EH (cell line): ENCODE data around the gene MAMLD1.

Source experiments
- DNase-seq: peaks from one replicate; pipeline ENCODE4 v3.0.0-alpha.2; 2015; ENCODE audit warnings: low read depth

The MAMLD1 gene

GRCh38 chrX:150531467-150531866, 168.3 kb downstream of the MAMLD1 start:
- no peak for DNase-seq

GRCh38 chrX:150533863-150534262, 170.7 kb downstream of the MAMLD1 start:
- DNase-seq: no peak

GRCh38 chrX:150536455-150537116, 173.5 kb downstream of the MAMLD1 start:
- no peak for DNase-seq

DNA sequence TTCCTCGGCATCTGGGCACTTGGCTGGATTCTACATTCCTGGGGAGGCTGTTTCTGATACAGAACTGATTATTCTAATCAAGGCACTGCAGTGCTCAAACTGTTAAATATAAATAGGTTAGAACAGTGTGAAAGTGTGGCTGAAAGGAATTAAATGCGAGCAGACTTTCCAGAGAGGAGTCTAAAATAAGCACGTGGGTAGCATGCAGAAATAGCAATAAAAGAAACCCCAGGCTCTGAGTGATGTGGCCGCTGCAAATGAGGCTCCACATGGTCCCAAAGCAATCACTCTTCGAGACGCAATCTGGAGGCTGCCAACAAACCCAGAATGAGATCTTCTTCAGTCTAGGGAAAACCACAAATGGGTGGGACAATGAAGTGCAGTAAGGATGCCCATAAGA, 174.7 kb downstream of the MAMLD1 start:
- DNase-seq: no peak

DNA sequence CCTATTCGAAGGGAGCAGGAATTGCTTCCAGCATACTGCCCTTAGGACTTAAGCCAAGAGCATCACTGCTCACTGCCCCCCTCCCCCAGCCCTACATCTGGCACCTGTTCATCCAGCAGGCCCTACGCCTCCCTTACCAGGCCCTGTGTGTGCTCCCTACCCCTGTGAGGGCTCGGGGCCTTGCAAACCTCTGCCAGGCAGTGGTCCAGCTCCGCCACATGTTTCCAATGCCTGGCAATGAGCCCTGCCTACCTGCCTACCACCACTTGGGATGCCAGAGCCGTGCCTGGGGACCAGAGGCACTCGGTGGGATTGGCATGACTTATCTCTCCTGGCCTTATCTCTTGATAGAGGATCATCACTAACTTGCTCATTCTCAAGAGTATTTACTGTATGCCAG, 177.8 kb downstream of the MAMLD1 start:
- DNase-seq: no peak

DNA sequence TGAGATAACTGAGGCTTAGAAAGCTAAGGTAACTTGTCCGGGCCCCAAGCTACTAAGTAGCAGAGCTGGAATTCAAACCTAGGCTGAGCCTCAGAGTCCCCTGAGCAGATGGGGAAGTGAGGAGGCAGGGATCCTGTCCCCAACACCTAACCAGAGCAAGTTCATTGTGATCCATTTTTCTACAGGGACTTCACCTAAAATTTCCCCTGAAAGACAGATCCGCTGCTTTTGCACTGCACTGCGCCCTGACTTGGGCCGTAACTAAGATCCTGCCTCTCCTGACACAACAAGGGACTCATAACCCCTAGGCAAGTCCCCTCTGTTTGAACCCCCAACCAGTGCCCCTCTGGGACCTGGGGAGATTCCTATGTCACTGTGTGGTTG, 179.7 kb downstream of the MAMLD1 start:
- DNase-seq: no peak

GRCh38 chrX:150543230-150544155, 180.4 kb downstream of the MAMLD1 start:
- DNase-seq: no peak

DNA sequence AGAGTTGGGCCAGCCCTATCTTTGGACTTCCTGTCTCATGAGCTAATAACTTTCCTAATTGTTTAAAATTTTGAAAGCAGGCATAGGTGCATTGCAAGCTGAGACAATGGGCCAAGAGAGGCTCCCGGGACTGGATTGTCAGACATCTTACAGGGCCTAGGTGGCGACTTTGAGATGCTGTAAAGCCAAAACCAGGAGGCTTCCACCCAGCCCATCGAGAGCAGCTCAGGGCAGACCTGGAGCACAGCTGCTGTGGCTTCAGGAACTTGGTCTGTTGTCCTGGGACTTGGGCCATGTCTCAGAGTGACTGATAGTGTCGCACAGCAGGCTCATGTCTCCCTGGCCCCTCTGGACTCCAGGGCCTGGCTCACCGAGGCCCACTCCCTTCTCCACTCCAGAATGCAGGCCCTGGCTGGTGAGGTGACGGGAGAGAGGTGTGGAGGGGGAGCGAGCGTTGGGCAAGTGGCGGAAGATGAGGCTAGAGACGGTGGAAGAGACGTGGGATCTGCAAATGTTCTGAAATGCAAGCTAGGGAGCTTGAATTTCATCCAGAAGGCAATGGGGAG, 181.2 kb downstream of the MAMLD1 start:
- peak; percentile 15 for DNase-seq

DNA sequence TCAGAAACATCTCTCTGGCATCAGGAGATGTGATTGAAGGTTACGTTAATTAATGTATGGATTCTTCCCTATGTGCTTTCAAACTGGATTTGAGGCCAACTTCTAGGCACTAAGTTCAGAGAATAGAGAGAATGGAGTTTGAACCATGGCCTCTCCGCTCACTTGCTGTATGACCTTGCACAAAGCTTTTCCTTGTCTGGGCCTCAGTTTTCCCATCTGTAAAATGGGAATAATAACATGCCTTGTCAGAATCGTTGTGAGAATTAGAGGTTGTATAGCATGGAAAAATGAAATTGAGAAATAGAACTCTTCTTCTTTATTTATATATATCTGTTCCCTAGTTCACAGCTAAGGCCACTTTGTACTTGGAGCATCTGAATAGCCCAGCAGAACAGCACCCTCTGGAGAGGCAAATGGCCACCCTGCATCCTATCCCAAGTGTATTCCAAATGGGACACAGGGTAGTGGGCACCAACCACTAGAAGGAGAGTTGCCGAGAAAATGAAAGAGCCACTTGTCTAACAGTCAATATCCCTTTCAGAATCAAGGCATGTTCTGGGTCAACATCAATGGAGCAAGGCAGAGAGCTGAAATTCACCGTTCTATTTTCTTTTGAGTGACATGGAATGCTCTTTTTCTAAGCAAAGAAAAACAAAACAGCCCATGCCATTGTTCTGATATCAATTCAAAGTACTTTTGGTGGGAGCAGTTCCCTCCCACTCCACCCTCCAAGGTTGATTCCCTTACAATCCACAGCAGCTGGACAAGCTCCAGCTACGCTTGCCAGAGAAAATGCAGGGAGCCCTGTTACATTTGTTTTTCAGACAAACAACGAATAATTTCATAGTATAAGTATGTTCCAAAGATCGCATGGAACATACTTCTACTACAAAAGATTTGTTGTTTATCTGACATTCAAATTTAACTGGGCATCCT, 182.0 kb downstream of the MAMLD1 start:
- no peak for DNase-seq

DNA sequence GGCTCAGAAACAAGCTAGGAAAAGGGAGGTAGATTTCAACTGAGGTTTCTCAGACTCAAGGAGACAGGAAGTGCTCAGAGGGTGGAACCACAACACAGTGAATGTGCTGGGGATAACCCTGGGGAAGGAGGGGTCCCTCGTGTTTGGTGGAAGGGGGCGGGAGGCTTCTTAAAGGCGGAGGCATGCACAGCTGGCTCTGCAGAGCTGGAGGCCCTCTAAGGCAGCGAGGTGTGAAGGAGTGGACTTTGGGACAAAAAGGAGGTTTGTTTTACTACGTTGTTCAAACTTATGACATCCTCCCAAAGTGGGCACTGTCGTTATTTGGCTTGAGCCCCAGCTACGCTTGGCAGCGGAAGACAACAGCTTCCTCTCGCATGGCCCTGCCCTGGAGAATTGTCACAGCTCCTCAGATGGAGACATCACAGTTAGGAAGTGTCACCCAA, 183.6 kb downstream of the MAMLD1 start:
- DNase-seq: no peak

DNA sequence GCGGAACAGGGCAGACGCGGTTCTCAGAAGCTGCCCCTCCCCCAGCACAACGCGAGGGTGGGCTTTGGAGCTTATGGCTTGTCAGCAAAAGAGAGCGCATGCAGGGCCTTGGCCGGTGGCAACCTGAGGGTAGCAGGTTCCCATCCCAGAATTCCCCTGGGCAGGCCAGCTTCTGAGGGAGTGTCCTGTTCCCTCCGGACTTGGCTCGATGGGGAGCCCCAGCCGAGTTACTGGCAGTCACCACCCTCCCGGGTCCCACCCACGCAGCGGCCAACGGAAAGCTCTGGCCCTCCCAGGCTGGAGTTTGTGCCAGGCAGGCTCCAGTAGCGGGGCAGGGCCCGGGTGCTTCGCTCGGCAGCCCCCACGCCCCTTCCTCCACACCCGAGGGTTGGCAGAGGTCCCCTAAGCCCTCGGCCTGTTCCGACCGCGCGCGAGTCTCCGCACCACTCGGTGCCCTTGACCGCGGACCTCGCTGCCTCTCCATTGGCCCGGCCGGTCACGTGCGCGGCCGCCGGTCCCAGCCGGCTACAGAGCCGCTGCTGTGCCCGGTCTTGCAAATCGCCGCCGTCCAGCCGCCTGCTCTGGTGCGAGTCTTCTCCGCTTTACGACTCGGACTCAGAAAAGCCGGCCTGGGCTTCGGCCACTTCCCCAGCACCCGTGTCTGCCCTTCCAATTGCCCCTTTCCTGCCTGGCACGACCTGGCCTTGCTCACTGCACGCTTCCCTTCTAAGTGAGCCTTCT, 184.4 kb downstream of the MAMLD1 start:
- DNase-seq: peak; percentile 58

DNA sequence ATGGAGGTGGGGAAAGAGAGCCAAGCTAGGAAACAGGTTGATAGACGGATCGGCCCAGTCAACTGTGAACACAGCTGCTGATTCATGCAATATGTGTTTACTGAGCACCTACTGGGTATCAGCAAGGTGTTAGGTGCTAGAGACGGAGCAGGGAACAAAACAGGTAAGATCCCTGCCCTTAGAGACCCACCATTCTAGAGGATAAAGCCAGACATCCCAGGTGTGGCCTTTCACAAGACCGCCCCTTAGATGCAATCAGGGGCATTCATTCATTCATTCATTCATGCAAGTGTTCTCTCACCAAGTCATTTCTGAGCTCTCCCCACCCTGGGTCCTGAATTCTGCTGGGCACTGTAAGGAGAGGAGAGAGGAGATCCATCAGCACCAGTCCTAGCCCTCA, 185.1 kb downstream of the MAMLD1 start:
- no peak for DNase-seq

DNA sequence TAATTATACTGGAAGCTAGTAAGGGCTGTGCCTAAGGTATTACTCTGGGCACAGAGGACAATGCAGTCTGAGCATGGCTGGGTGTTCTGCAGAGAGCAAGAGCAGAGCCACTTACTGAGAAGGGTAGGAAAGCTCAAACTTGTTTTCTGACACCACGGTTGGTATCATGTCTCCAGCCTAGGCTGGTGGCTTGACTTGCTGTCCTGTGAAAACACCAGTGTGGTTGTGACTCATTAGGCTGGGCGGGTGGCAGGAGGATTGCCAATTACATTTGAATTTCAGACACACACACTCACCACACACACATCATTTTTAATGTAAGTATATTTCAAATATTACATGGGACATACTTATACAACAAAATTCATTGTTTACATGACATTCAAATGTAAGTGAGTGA, 185.6 kb downstream of the MAMLD1 start:
- DNase-seq: peak; percentile 56

- no peak for DNase-seq
Measured at GRCh38 chrX:150551963-150552362, 188.8 kb downstream of the MAMLD1 start.

GRCh38 chrX:150558424-150558823, 195.3 kb downstream of the MAMLD1 start:
- no peak for DNase-seq
